HepG2 (cell line): ENCODE data around the gene PTPN3. TPM values are rescaled to one million over a fixed set of nuclear protein-coding genes. Genes with fewer than 3 reads are reported as not detected.
A peak's percentile ranks its signal among the peaks of the same experiment; 100 is the strongest.

Source experiments
- ATAC-seq: fragments of 200-7000 bp; cut with Tn5 transposase; 3 replicates; pipeline ENCODE4 v1.9.1; 2020; ENCODE audit warnings: mild to moderate bottlenecking, moderate library complexity
- BruUV-seq: library from RNA; stranded (reverse); fragments of 400-500 nt; replicated peaks from 2 replicates; lab custom pipeline; 2021; lab: Mats Ljungman, UMichigan
- CTCF ChIA-PET: fragments of 300-600 bp; formaldehyde crosslinking; extraction: SDS; loops from one replicate; lab custom pipeline; 2021; ENCODE audit warnings: low total read pairs, inconsistent platforms, low intra/inter-chr PET ratio; lab: Yijun Ruan, JAX
- POLR2A ChIA-PET: fragments of 350-600 bp; sonication (Branson Sonifier 250); formaldehyde crosslinking; loops from one replicate; lab custom pipeline; 2020; ENCODE audit warnings: antibody characterized with exemption, inconsistent platforms; lab: Yijun Ruan, JAX
- DNase-seq: peaks from one replicate; pipeline ENCODE4 v3.0.0-alpha.2; 2015; ENCODE audit warnings: low spot score
- FAIRE-seq: peaks from 3 replicates; lab custom pipeline; 2011; peaks lifted over from hg19 to GRCh38; lab: Jason Lieb, UNC
- H2AFZ ChIP-seq: one replicate; pipeline ENCODE4 v1.6.1; 2011; ENCODE audit warnings: low read length, inconsistent platforms
- H3K27ac ChIP-seq: fragments of 300-600 bp; 3 replicates; pipeline ENCODE4 v1.8.0; 2011; ENCODE audit warnings: mixed run types, mild to moderate bottlenecking, mixed read lengths, low read length, inconsistent platforms; ENCODE audit not compliant: insufficient read depth; ENCODE audit errors: extremely low read length
- H3K27me3 ChIP-seq, 2 experiments: fragments of 200-600 bp in 1 of 2; 2 replicates in 1 of 2; 3 replicates in 1 of 2; pipeline versions ENCODE4 v1.6.0 to v1.8.0; 2011; ENCODE audit warnings: low read length in 2 of 2, mild to moderate bottlenecking in 2 of 2, moderate library complexity in 2 of 2, inconsistent platforms in 1 of 2; ENCODE audit not compliant: insufficient read depth in 2 of 2, control insufficient read depth in 1 of 2
- H3K36me3 ChIP-seq, 2 experiments: fragments of 200-600 bp in 1 of 2; replicated peaks in 1 of 2; 2 replicates in 1 of 2; 3 replicates in 1 of 2; pipeline versions ENCODE4 v1.5.1 to v1.8.0; 2011; ENCODE audit warnings: low read length in 2 of 2, inconsistent platforms in 1 of 2; ENCODE audit not compliant: insufficient read depth in 2 of 2, control insufficient read depth in 1 of 2
- H3K4me1 ChIP-seq: 2 replicates; pipeline ENCODE4 v1.5.1; 2012; ENCODE audit warnings: low read length, inconsistent platforms; ENCODE audit not compliant: insufficient read depth
- H3K4me2 ChIP-seq: 2 replicates; pipeline ENCODE4 v1.6.0; 2011; ENCODE audit warnings: low read depth, low read length, inconsistent platforms
- H3K4me3 ChIP-seq, 3 experiments: fragments of 200-600 bp in 1 of 3; sonication (generic), shearing (Covaris generic) in 1 of 3; replicated peaks in 1 of 3; 2 replicates each; pipeline ENCODE4 v1.5.1; 2011 to 2016; ENCODE audit warnings: low read length in 3 of 3, inconsistent platforms in 2 of 3, low read depth in 2 of 3, mild to moderate bottlenecking in 2 of 3, control low read depth in 1 of 3, mixed read lengths in 1 of 3; ENCODE audit not compliant: insufficient read depth in 1 of 3
- H3K79me2 ChIP-seq: one replicate; pipeline ENCODE4 v1.6.1; 2011; ENCODE audit warnings: low read length, inconsistent platforms; ENCODE audit not compliant: insufficient read depth
- H3K9ac ChIP-seq: 2 replicates; pipeline ENCODE4 v1.6.0; 2011; ENCODE audit warnings: mild to moderate bottlenecking, low read depth, low read length, inconsistent platforms; ENCODE audit not compliant: insufficient read depth
- H3K9me3 ChIP-seq: 2 replicates; pipeline ENCODE4 v1.5.1; 2012; ENCODE audit warnings: mild to moderate bottlenecking, low read length
- H4K20me1 ChIP-seq: 2 replicates; pipeline ENCODE4 v1.6.0; 2011; ENCODE audit warnings: inconsistent platforms, mild to moderate bottlenecking, low read length, moderate library complexity; ENCODE audit not compliant: insufficient read depth
- BCL3 ChIP-seq: sonication (generic); formaldehyde crosslinking; IDR thresholded peaks from 2 replicates; pipeline ENCODE4 v1.5.1; 2020; ENCODE audit warnings: mild to moderate bottlenecking, missing genetic modification reagents, moderate library complexity
- BRF2 ChIP-seq: sonication (generic); formaldehyde crosslinking; IDR thresholded peaks from 2 replicates; pipeline ENCODE4 v1.8.1; 2022; ENCODE audit warnings: mild to moderate bottlenecking, missing genetic modification reagents
- CCDC6 ChIP-seq: sonication (generic); formaldehyde crosslinking; IDR thresholded peaks from 2 replicates; pipeline ENCODE4 v1.8.1; 2022; ENCODE audit warnings: mild to moderate bottlenecking, missing genetic modification reagents, moderate library complexity
- HNF4A ChIP-seq: sonication (generic); formaldehyde crosslinking; IDR thresholded peaks from 2 replicates; pipeline ENCODE4 v1.4.0; 2020; ENCODE audit warnings: missing genetic modification reagents
- HNF4G ChIP-seq, 2 experiments: sonication (generic) in 1 of 2; formaldehyde crosslinking in 1 of 2; IDR thresholded peaks; 2 replicates each; pipeline versions ENCODE4 v1.4.0 to v1.6.1; 2011 to 2020; ENCODE audit warnings: borderline replicate concordance in 2 of 2, low read depth in 2 of 2, mild to moderate bottlenecking in 2 of 2, low read length in 1 of 2, missing genetic modification reagents in 1 of 2, moderate library complexity in 1 of 2
- MIER2 ChIP-seq: IDR thresholded peaks from 2 replicates; pipeline ENCODE4 v1.6.1; 2016; ENCODE audit warnings: missing biosample characterization, missing genetic modification reagents
- MTA1 ChIP-seq: sonication (generic); formaldehyde crosslinking; IDR thresholded peaks from 2 replicates; pipeline ENCODE4 v1.4.0; 2020; ENCODE audit warnings: missing genetic modification reagents, mild to moderate bottlenecking, borderline replicate concordance
- NFATC3 ChIP-seq: sonication (generic); formaldehyde crosslinking; IDR thresholded peaks from 2 replicates; pipeline ENCODE4 v1.5.1; 2020; ENCODE audit warnings: mild to moderate bottlenecking, missing genetic modification reagents
- POLR2A ChIP-seq, 2 experiments: IDR thresholded peaks; 2 replicates each; pipeline ENCODE4 v1.6.1; 2011; ENCODE audit warnings: low read depth in 2 of 2, low read length in 2 of 2, mild to moderate bottlenecking in 1 of 2, moderate library complexity in 1 of 2; ENCODE audit not compliant: insufficient read depth in 1 of 2
- SMAD3 ChIP-seq: sonication (generic); formaldehyde crosslinking; IDR thresholded peaks from 2 replicates; pipeline ENCODE4 v1.4.0; 2020; ENCODE audit warnings: missing genetic modification reagents
- SP2 ChIP-seq: sonication (generic); formaldehyde crosslinking; IDR thresholded peaks from 2 replicates; pipeline ENCODE4 v1.5.1; 2020; ENCODE audit warnings: mild to moderate bottlenecking, missing genetic modification reagents
- TARDBP ChIP-seq: sonication (generic); formaldehyde crosslinking; IDR thresholded peaks from 2 replicates; pipeline ENCODE4 v1.8.0; 2022; ENCODE audit warnings: mild to moderate bottlenecking, missing genetic modification reagents
- THAP8 ChIP-seq: sonication (generic); formaldehyde crosslinking; IDR thresholded peaks from 2 replicates; pipeline ENCODE4 v1.5.1; 2020; ENCODE audit warnings: missing genetic modification reagents, mild to moderate bottlenecking, borderline replicate concordance
- THYN1 ChIP-seq: sonication (generic); formaldehyde crosslinking; IDR thresholded peaks from 2 replicates; pipeline ENCODE4 v1.8.1; 2023; ENCODE audit warnings: low read depth, mild to moderate bottlenecking, moderate library complexity, missing genetic modification reagents, borderline replicate concordance
- TOPORS ChIP-seq: sonication (generic); formaldehyde crosslinking; IDR thresholded peaks from 2 replicates; pipeline ENCODE4 v1.8.0; 2023; ENCODE audit warnings: mild to moderate bottlenecking, missing genetic modification reagents
- YEATS4 ChIP-seq: sonication (generic); formaldehyde crosslinking; IDR thresholded peaks from 2 replicates; pipeline ENCODE4 v1.4.0; 2020; ENCODE audit warnings: missing genetic modification reagents, borderline replicate concordance
- ZNF354B ChIP-seq: sonication (generic); formaldehyde crosslinking; IDR thresholded peaks from 2 replicates; pipeline ENCODE4 v1.8.0; 2022; ENCODE audit warnings: mild to moderate bottlenecking, missing genetic modification reagents
- ZNF484 ChIP-seq: sonication (generic); formaldehyde crosslinking; IDR thresholded peaks from 2 replicates; pipeline ENCODE4 v1.5.1; 2020; ENCODE audit warnings: mild to moderate bottlenecking, low read depth, missing genetic modification reagents, borderline replicate concordance
- ZNF674 ChIP-seq: sonication (generic); formaldehyde crosslinking; IDR thresholded peaks from 2 replicates; pipeline ENCODE4 v1.5.0; 2020; ENCODE audit warnings: low read depth, mild to moderate bottlenecking, missing genetic modification reagents
- ZNF792 ChIP-seq: IDR thresholded peaks from 2 replicates; pipeline ENCODE4 v1.6.1; 2016
- ZSCAN5A ChIP-seq: sonication (generic); formaldehyde crosslinking; IDR thresholded peaks from 2 replicates; pipeline ENCODE4 v1.8.0; 2022; ENCODE audit warnings: mild to moderate bottlenecking, missing genetic modification reagents, borderline replicate concordance
- WGBS: methylation state at CpG from one replicate; pipeline ENCODE4 v1.1.6; 2017; ENCODE audit warnings: low lambda C conversion rate; 5-methylcytosine and 5-hydroxymethylcytosine counted together
- in situ Hi-C: cut with HindIII; loops from 2 replicates; pipeline ENCODE4 v1.10.0; 2017; ENCODE audit warnings: low pct_unique_long_range_greater_than_20kb; ENCODE audit not compliant: extremely low pct_ligation_motif_present
- intact Hi-C: fragments of 100-400 bp; cut with micrococcal nuclease; formaldehyde crosslinking; loops from one replicate; pipeline ENCODE4 v1.10.0; 2022; ENCODE audit not compliant: unreplicated experiment
- polyA plus RNA-seq, 8 experiments: library from polyadenylated mRNA; depleted of rRNA in 3 of 8; stranded (reverse) in 7 of 8; unstranded in 1 of 8; fragments of >200 nt; fragmentation: Illumina TruSeq in 4 of 8; extraction: Trizol in 4 of 8; gene quantifications; 2 replicates each; pipeline versions ENCODE4 v1.2.1 to v1.2.3, GENCODE V29; 2011 to 2016; ENCODE audit warnings: low read depth in 4 of 8, missing spikeins in 1 of 8, mixed read lengths in 1 of 8; ENCODE audit not compliant: insufficient read depth in 1 of 8
- total RNA-seq, 5 experiments: library from RNA; depleted of rRNA; stranded (reverse); fragments of >200 nt; fragmentation: Illumina TruSeq; extraction: Trizol; gene quantifications; 2 replicates each; pipeline ENCODE4 v1.2.3, GENCODE V29; 2016; ENCODE audit warnings: low read depth in 1 of 5

The PTPN3 gene
- total and polyA plus RNA-seq, 2 of the 13 experiments (the other 11 are each of a cell fraction or from before 2014, with no cell fraction given) = 5.6 to 20.5 TPM

GRCh38 chr9:109478051-109478563 lies 20.0 kb downstream of the PTPN3 start:
- no peak overlapping the region for H2AFZ ChIP-seq
- H4K20me1 ChIP-seq = no peaks in the 10 kb centered on the region
- BruUV-seq = TSS peak; percentile 96
- in situ Hi-C loops (no loop called here), intact Hi-C loops (no loop called here)
- H3K27me3 ChIP-seq = no peaks in the 10 kb centered on the region
- peaks cover 58% of the 10 kb centered on the region for H3K4me1 ChIP-seq
- POLR2A ChIA-PET = interaction anchor here (0.6 to 4.3 kb wide), 14 partner anchors 9 to 718 kb away, joined by 3 to 71 read pairs (median 4); partner anchors contain the start of gene PTPN3
- FAIRE-seq = peak; percentile 4
- H3K9ac ChIP-seq = peak overlapping the region; percentile 73
- peak; percentile 3; the same call in 2 of the 3 replicates for ATAC-seq
- no peaks in the 10 kb centered on the region for H3K9me3 ChIP-seq
- 57% methylated on average over 7 of the region's 7 CpGs for WGBS
- peak overlapping the region; percentile 92 for H3K4me2 ChIP-seq
- H3K4me3 ChIP-seq = peak overlapping the region; percentile 32 to 63 (median 41); a peak in 4 of 6 replicates
- no peaks in the 10 kb centered on the region for H3K36me3 ChIP-seq
- peak overlapping the region; percentile 84 for H3K27ac ChIP-seq
- DNase-seq = no peak
- H3K79me2 ChIP-seq = peaks cover 11% of the 10 kb centered on the region
- CTCF ChIA-PET = no interaction called here
- no peak for TF ChIP-seq ZNF484 (CRISPR knock-in tag)
- TF ChIP-seq HNF4A (CRISPR knock-in tag) = no peak
- TF ChIP-seq THAP8 (CRISPR knock-in tag) = 0 out of 2 replicates have a peak, but pooled peaks have one; percentile 84
- no peak for TF ChIP-seq CCDC6 (CRISPR knock-in tag)
- 0 out of 2 replicates have a peak, but pooled peaks have one; percentile 4 for TF ChIP-seq TARDBP (CRISPR knock-in tag)
- TF ChIP-seq BCL3 (CRISPR knock-in tag) = no peak
- no peak for TF ChIP-seq SMAD3 (CRISPR knock-in tag)
- TF ChIP-seq POLR2A (IDR thresholded peaks at IDR 0.05; ENCODE audit: insufficient read depth in 1 of 2, low read depth in 2 of 2, low read length in 2 of 2) = no peak
- TF ChIP-seq MIER2 (CRISPR knock-in tag) = no peak
- 0 out of 2 replicates have a peak, but pooled peaks have one; percentile 25 for TF ChIP-seq ZSCAN5A (CRISPR knock-in tag)
- TF ChIP-seq MTA1 (CRISPR knock-in tag) = 0 out of 2 replicates have a peak, but pooled peaks have one; percentile 7
- TF ChIP-seq ZNF674 (CRISPR knock-in tag) = no peak
- no peak for TF ChIP-seq NFATC3
- TF ChIP-seq SP2 (CRISPR knock-in tag) = peak; percentile 51; the same call in 1 of the 2 replicates
- 0 out of 2 replicates have a peak, but pooled peaks have one; percentile 45 for TF ChIP-seq ZNF354B
- no peak for TF ChIP-seq HNF4G (IDR thresholded peaks at IDR 0.05; ENCODE audit: borderline replicate concordance, low read depth, low read length)
- no peak for TF ChIP-seq HNF4G (CRISPR knock-in tag; IDR thresholded peaks at IDR 0.05; ENCODE audit: borderline replicate concordance, low read depth)
- TF ChIP-seq THYN1 (CRISPR knock-in tag) = peak; percentile 66; the same call in 1 of the 2 replicates
- TF ChIP-seq BRF2 = no peak
- no peak for TF ChIP-seq TOPORS (CRISPR knock-in tag)
- TF ChIP-seq YEATS4 = no peak
- TF ChIP-seq ZNF792 (CRISPR knock-in tag) = no peak
